SHP77 treated with DMSO at 0.1 percent for 48 hours (cell line): ENCODE results near the gene PRKG2.

Source experiments
- DNase-seq: peaks from one replicate; lab custom pipeline; 2025; lab: John Stamatoyannopoulos, UW

PRKG2 gene

GRCh38 chr4:81095389-81095788 is 119.6 kb downstream of the PRKG2 start:
- DNase-seq: no peak

GRCh38 chr4:81093720-81094401 is 121.2 kb downstream of the PRKG2 start:
- DNase-seq: no peak

DNA sequence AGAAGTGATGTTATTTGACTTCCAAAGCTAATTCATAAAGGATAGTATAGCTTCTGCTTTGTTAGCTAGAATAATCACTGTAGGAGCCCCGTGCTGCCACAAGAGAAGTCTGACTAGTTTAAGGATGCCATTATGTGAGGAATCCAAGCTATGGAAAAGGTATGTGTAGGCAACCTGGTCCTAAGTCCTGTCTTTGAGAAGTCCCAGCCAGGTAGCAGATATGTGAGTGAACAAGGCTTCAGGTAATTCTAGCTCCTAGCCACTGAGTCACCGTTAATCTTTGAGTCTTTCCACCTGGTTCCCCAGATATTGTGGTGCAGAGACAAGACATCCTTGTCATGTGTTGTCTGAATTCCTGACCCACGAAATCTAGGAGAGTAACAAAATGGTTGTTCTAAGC is 129.0 kb downstream of the PRKG2 start:
- no peak for DNase-seq

- DNase-seq: no peak
These were observed 129.7 kb downstream of the PRKG2 start for GRCh38 chr4:81085291-81085690.

DNA sequence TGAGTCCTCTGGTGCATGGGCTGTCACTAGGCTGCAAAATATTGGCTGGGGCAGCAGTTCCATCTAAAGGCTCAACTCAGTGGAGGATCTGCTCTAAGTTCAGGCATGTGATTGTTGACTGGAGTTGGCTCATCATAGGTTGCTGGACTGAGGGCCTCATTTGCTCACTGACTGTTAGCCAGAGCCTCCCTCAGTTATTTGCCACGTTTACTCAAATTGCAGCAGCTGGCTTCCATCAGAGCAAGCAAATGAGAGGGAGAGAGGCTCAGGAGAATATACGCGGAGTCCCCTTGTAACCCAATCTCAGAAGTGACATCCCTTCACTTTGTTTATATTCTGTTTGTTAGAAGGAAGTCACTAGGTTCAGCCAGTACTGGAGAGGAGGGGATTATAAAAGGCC is 130.4 kb downstream of the PRKG2 start:
- DNase-seq: no peak

DNA sequence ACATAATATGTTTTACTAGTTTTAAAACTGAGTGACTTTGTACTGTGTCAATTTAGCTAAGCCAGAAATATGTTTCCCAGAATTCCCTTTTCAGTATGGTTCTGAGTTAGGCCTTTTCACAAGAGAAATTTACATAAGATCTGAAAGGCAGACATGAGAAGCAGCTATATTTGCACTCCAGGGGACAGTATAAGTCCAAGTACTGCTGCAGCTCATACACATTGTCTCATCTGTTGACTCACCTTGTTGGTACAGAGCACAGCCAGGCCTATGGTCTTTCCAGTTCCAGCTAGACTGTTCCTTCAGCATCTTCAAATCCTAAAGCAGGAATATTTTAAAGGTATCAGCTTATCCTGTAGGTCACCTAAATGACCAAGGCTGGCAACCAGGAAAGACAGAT is 131.0 kb downstream of the PRKG2 start:
- DNase-seq: peak; percentile 50

DNA sequence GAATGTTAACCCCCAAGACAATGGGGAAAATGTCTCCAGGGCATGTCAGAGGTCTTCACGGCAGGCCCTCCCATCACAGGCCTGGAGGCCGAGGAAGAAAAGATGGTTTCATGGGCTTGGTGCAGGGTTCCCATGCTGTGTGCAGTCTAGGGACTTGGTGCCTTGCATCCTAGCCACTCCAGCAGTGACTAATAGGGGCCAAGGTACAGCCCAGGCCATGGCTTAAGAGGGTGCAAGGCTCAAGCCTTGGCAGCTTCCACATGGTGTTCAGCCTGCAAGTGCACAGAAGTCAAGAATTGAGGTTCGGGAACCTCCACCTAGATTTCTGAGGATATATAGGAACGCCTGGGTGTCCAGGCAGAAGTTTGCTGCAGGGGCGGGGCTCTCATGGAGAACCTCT is 133.9 kb downstream of the PRKG2 start:
- DNase-seq: no peak

DNA sequence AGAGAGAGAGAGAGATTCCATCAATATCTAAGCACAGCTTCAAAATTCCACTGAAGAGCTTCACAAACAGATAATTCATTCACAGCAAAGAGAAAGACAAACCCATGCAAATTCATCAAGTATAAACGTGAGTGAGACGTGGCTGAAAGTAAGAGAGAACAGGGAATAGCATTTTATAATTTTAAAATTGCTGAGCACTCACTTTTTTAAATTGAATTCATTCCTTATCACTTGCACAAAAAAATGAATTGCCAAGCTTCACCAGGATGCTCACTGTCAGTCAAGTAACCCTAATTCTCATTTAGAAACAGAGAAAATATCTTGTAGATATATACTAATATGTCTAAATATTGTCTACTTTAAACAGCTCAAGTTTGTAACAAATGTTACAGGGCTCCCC is 144.0 kb downstream of the PRKG2 start:
- no peak for DNase-seq

- DNase-seq: peak; percentile 88
These were observed 145.2 kb downstream of the PRKG2 start for GRCh38 chr4:81069706-81070331.

- no peak for DNase-seq
These were observed 149.6 kb downstream of the PRKG2 start for GRCh38 chr4:81065446-81065845.

GRCh38 chr4:81062001-81062400 is 153.0 kb downstream of the PRKG2 start:
- DNase-seq: no peak

- DNase-seq: no peak
These were observed 153.7 kb downstream of the PRKG2 start for GRCh38 chr4:81061344-81061730.

DNA sequence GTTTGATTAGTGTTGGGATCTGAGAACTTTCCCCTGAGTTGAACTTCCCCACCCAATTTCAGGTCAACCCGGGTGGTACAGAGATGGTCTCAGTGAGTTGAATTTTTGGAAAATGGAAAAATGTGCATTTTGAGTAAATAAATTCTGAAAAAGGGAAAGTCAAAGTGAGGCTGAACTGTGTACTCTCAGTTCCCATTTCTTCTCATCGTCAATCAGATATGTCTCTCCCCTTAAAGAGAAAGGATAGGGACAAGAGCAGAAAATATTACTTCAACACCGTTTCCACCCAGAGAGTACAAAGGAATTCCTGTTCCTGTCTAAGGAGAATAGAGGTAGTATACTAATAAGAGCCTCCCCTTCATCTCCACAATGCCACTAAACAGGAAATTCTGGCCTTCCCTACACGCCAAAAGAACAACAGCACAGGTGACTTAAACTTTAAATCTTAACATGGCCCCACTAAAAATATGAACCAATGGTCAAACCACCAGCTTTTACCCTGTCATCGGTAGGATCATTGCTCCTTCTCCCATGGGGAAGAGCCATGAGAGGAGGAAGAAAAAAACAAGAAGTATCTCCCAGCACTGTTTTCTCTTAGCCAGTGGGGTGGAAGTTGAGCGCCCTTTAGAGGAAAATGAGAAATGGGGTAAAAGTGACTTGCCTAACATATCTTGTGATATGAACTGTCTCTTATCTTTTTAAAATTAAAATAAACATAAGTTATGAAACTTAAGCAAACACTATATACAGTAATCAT is 154.3 kb downstream of the PRKG2 start:
- DNase-seq: no peak

DNA sequence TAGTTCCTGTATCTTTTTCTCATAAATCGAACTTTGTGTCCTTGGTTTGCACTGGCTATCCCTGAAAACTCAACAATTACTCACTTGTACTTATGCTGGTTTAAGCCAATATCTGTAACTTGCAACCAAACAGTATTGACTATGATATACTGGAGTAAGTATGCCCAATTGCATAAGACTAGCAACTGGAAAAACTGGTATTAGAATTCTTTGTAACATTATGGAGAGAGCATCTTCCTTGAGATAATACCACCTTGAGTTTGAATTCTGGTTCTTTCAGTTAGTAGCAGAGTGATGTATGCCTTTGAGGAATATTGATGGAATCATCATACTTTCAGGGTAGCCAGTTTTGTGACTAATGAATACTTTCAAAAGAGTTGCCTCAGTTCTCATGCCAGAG is 156.4 kb downstream of the PRKG2 start:
- no peak for DNase-seq

DNA sequence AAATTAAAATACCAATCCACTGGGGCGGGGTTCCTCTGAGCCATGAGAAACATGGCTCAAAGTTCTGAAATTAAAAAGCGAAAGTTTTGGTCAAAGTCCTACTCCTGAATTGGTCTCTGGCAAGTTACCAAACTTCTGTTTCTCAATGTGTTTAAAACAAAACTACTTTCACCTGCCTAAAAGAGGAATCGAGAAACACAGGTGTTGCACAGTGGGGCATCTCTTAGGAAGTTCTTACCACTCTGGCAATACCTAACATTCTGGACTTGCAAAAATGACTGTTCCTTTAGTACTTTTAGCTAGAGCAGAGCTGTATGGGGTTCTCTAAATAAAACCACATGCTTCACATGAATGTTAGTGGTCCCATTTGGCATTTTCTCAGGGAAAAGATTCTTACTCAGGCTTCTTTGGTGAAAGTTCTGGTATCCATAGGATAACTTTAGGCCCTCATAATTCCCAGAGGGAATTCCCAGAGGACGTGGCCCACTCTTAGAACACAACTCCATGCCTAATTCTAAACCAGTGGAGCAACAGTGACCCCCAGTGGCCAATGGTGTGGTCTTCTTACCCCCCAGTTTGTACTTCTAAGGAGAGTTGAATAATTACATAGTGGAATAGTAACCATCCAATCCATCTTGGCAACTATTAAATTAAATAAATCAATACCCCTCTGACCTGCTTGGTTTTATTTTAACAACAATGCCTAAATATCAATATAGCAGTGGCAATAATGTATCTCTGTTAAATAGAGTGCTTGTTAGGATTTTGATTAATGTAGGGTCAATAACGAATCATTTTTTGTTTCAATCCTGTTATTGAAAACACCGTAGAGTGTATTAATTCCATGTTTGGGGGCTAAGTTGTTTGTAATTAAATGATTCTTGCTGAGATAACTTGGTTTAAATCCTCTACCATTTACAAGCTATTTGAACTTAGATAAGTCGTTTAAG is 162.6 kb downstream of the PRKG2 start:
- peak; percentile 20 for DNase-seq

- no peak for DNase-seq
These were observed 165.1 kb downstream of the PRKG2 start for GRCh38 chr4:81049907-81050306.

DNA sequence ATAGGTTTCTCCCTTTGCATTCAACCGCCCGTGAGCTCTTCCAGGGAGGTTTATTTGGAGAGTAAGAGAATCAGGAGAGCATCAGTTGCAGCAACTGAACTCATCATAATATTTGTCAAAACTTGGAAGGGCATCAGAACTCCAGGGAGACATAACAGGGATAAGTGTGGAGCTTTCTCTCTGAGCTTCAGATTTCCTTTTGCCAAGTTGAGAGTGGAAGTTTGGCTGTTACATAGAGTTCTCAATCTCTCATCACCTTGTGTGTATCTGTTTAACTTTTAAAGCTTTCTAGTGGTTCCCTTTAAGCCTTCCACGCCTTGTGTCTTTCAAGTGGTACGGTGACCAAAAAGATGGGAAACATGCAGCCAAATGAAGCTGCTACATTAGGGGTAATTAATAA is 165.7 kb downstream of the PRKG2 start:
- no peak for DNase-seq

GRCh38 chr4:81042578-81043365 is 172.2 kb downstream of the PRKG2 start:
- DNase-seq: no peak

- DNase-seq: no peak
These were observed 174.9 kb downstream of the PRKG2 start for GRCh38 chr4:81040012-81040659.

DNA sequence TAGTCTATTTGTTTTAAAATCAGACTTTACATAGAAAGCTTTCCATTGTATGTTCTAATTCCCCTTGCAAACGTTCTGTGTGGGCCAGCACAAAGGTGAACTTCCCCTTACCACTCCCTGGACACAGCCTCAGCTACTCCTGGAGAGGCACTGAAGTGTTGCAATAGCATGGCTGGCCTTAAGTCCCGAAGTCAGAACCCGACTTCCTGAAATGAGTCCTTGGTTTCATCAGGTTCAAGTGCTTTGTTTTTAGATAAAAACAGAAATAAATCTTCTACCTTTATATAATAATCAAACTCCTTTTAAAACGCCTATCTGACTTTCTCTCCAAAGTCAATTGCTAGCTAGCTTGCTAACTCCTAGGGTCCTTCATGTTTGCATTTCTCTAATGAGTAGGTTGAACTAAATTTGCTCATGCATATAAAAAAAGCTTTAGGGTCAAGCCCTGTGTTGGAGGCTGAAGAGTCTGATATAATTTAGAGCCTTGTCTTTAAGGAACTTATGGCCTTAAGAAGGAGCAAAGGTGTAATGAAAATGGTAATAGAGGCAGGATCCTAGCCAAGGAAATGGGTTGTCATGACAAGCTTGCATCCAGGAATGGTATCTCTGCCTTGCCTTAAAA is 175.6 kb downstream of the PRKG2 start:
- DNase-seq: no peak
